Measurements from ENCODE around the gene EFHC2.

Gene EFHC2

GRCh38 chrX:44343412-44344141 is at the start of gene EFHC2:
EFHC2 (minus strand) TSS chrX:44343672; CDS start chrX:44343588, 84 bp downstream.
- DNase-seq: no peak

GRCh38 chrX:44392767-44393166 is 49.3 kb upstream of the EFHC2 start:
- no peak for DNase-seq

GRCh38 chrX:44384688-44385338 is 41.3 kb upstream of the EFHC2 start:
- no peak for DNase-seq

- DNase-seq: no peak
These were observed 39.4 kb upstream of the EFHC2 start for GRCh38 chrX:44382871-44383270.

- no peak for DNase-seq
These were observed 9.3 kb upstream of the EFHC2 start for GRCh38 chrX:44352758-44353157.

- no peak for DNase-seq
These were observed 6.1 kb upstream of the EFHC2 start for GRCh38 chrX:44349561-44349960.

GRCh38 chrX:44344687-44345086 is 1.2 kb upstream of the EFHC2 start:
- DNase-seq: no peak

- DNase-seq: peak; percentile 34
These were observed 722 bp upstream of the EFHC2 start for GRCh38 chrX:44344194-44344593.

- DNase-seq: no peak
These were observed 606 bp downstream of the EFHC2 start for GRCh38 chrX:44342866-44343265.

GRCh38 chrX:44338361-44338760 is 5.1 kb downstream of the EFHC2 start:
- no peak for DNase-seq

GRCh38 chrX:44332437-44332836 is 11.0 kb downstream of the EFHC2 start:
- no peak for DNase-seq

- DNase-seq: no peak
These were observed 13.2 kb downstream of the EFHC2 start for GRCh38 chrX:44330227-44330626.

GRCh38 chrX:44319550-44319949 is 23.9 kb downstream of the EFHC2 start:
- DNase-seq: no peak

GRCh38 chrX:44317181-44317580 is 26.3 kb downstream of the EFHC2 start:
- DNase-seq: no peak

GRCh38 chrX:44314808-44315207 is 28.7 kb downstream of the EFHC2 start:
- no peak for DNase-seq

GRCh38 chrX:44314259-44314734 is 29.2 kb downstream of the EFHC2 start:
- no peak for DNase-seq

GRCh38 chrX:44312421-44312820 is 31.1 kb downstream of the EFHC2 start:
- DNase-seq: no peak

GRCh38 chrX:44310227-44310626 is 33.2 kb downstream of the EFHC2 start:
- no peak for DNase-seq

- no peak for DNase-seq
These were observed 34.6 kb downstream of the EFHC2 start for GRCh38 chrX:44308869-44309268.

GRCh38 chrX:44306356-44306755 is 37.1 kb downstream of the EFHC2 start:
- no peak for DNase-seq

GRCh38 chrX:44305921-44306320 is 37.6 kb downstream of the EFHC2 start:
- DNase-seq: no peak

- no peak for DNase-seq
These were observed 40.4 kb downstream of the EFHC2 start for GRCh38 chrX:44303119-44303518.

- DNase-seq: no peak
These were observed 44.3 kb downstream of the EFHC2 start for GRCh38 chrX:44299177-44299576.

GRCh38 chrX:44291468-44292092 is 51.9 kb downstream of the EFHC2 start:
- no peak for DNase-seq

Data from activated CD4-positive, CD25-positive, alpha-beta regulatory T cell treated with anti-CD3 and anti-CD28 coated beads, Interleukin-2, amount 50 U/mL, for 72 hours (primary cell).